H9 (cell line): ENCODE results near the gene DAPP1. TPM values are rescaled to one million over a fixed set of nuclear protein-coding genes. Genes with fewer than 3 reads are reported as not detected.

Experiments
- DNase-seq: peaks from one replicate; pipeline ENCODE4 v3.0.0-alpha.2; 2017
- H2AFZ ChIP-seq: one replicate; pipeline ENCODE4 v1.6.1; 2013; ENCODE audit warnings: mild to moderate bottlenecking, low read length, control low read depth, moderate library complexity
- H2AK5ac ChIP-seq: 2 replicates; pipeline ENCODE4 v1.6.1; 2013; ENCODE audit warnings: low read length, control low read depth, mixed read lengths; ENCODE audit not compliant: insufficient read length
- H2BK120ac ChIP-seq: one replicate; pipeline ENCODE4 v1.6.1; 2013; ENCODE audit warnings: low read depth, mild to moderate bottlenecking, low read length, control low read depth, inconsistent platforms; ENCODE audit not compliant: poor library complexity, severe bottlenecking
- H2BK12ac ChIP-seq: 2 replicates; pipeline ENCODE4 v1.6.1; 2013; ENCODE audit warnings: low read length, control low read depth, mixed read lengths, low read depth; ENCODE audit not compliant: insufficient read length
- H2BK15ac ChIP-seq: 2 replicates; pipeline ENCODE4 v1.6.1; 2013; ENCODE audit warnings: low read depth, low read length, control low read depth
- H2BK20ac ChIP-seq: one replicate; pipeline ENCODE4 v1.6.1; 2013; ENCODE audit warnings: low read depth, mild to moderate bottlenecking, low read length, control low read depth, inconsistent platforms; ENCODE audit not compliant: poor library complexity, severe bottlenecking
- H2BK5ac ChIP-seq: 2 replicates; pipeline ENCODE4 v1.6.1; 2013; ENCODE audit warnings: low read length, control low read depth, mixed read lengths; ENCODE audit not compliant: insufficient read length
- H3K14ac ChIP-seq: 2 replicates; pipeline ENCODE4 v1.6.1; 2013; ENCODE audit warnings: low read length, control low read depth; ENCODE audit not compliant: insufficient read depth
- H3K18ac ChIP-seq: 2 replicates; pipeline ENCODE4 v1.6.1; 2013; ENCODE audit warnings: low read depth, mild to moderate bottlenecking, mixed read lengths, low read length, control low read depth; ENCODE audit not compliant: insufficient read length
- H3K23ac ChIP-seq: 2 replicates; pipeline ENCODE4 v1.6.1; 2013; ENCODE audit warnings: low read length, control low read depth, mixed read lengths, low read depth; ENCODE audit not compliant: insufficient read length
- H3K23me2 ChIP-seq: 2 replicates; pipeline ENCODE4 v1.6.1; 2013; ENCODE audit warnings: low read depth, mild to moderate bottlenecking, mixed read lengths, low read length, control low read depth; ENCODE audit not compliant: insufficient read length, poor library complexity, severe bottlenecking
- H3K27ac ChIP-seq: 2 replicates; pipeline ENCODE4 v1.5.1; 2013; ENCODE audit warnings: low read length, control low read depth, mixed read lengths, low read depth; ENCODE audit not compliant: insufficient read length
- H3K27me3 ChIP-seq: 2 replicates; pipeline ENCODE4 v1.6.1; 2013; ENCODE audit warnings: low read length, control low read depth, inconsistent platforms; ENCODE audit not compliant: insufficient read depth
- H3K4ac ChIP-seq: 2 replicates; pipeline ENCODE4 v1.6.1; 2013; ENCODE audit warnings: low read depth, mild to moderate bottlenecking, control low read depth, inconsistent platforms, low read length, moderate library complexity
- H3K4me1 ChIP-seq: 2 replicates; pipeline ENCODE4 v1.6.1; 2013; ENCODE audit warnings: low read length, control low read depth, inconsistent platforms; ENCODE audit not compliant: insufficient read depth
- H3K4me2 ChIP-seq: 2 replicates; pipeline ENCODE4 v1.6.1; 2013; ENCODE audit warnings: low read length, control low read depth, mixed read lengths; ENCODE audit not compliant: insufficient read length, insufficient read depth
- H3K56ac ChIP-seq: 2 replicates; pipeline ENCODE4 v1.6.1; 2013; ENCODE audit warnings: low read depth, mild to moderate bottlenecking, mixed read lengths, low read length, control low read depth; ENCODE audit not compliant: insufficient read length
- H3K79me1 ChIP-seq: 2 replicates; pipeline ENCODE4 v1.6.1; 2013; ENCODE audit warnings: low read depth, mild to moderate bottlenecking, moderate library complexity, low read length, control low read depth, inconsistent platforms; ENCODE audit not compliant: insufficient read depth, poor library complexity, severe bottlenecking
- H3K79me2 ChIP-seq: 2 replicates; pipeline ENCODE4 v1.6.1; 2013; ENCODE audit warnings: low read length, control low read depth, inconsistent platforms; ENCODE audit not compliant: insufficient read depth
- H3K9ac ChIP-seq: 2 replicates; pipeline ENCODE4 v1.6.1; 2013; ENCODE audit warnings: low read length, control low read depth, mixed read lengths; ENCODE audit not compliant: insufficient read length; ENCODE audit errors: extremely low read depth
- H3K9me3 ChIP-seq: one replicate; pipeline ENCODE4 v1.6.1; 2013; ENCODE audit warnings: low read depth, low read length, inconsistent platforms; ENCODE audit not compliant: control insufficient read depth
- H3T11ph ChIP-seq: one replicate; pipeline ENCODE4 v1.6.1; 2013; ENCODE audit warnings: mild to moderate bottlenecking, low read length, control low read depth, inconsistent platforms
- H4K20me1 ChIP-seq: one replicate; pipeline ENCODE4 v1.6.1; 2013; ENCODE audit not compliant: control insufficient read depth, insufficient read length, insufficient read depth
- H4K5ac ChIP-seq: 2 replicates; pipeline ENCODE4 v1.6.1; 2013; ENCODE audit warnings: low read depth, mild to moderate bottlenecking, mixed read lengths, low read length, control low read depth; ENCODE audit not compliant: insufficient read length
- H4K8ac ChIP-seq: replicated peaks from 2 replicates; pipeline ENCODE4 v1.6.1; 2013; ENCODE audit warnings: low read length, control low read depth, mixed read lengths, low read depth; ENCODE audit not compliant: insufficient read length
- H4K91ac ChIP-seq: 2 replicates; pipeline ENCODE4 v1.6.1; 2013; ENCODE audit warnings: low read depth, mild to moderate bottlenecking, moderate library complexity, mixed read lengths, low read length, control low read depth; ENCODE audit not compliant: insufficient read length
- H3K27ac Mint-ChIP-seq, 3 experiments: 2 replicates in 2 of 3; 3 replicates in 1 of 3; pipeline ENCODE4 v1.8.0; 2020 to 2021; ENCODE audit warnings: mixed read lengths in 3 of 3, mild to moderate bottlenecking in 1 of 3, moderate library complexity in 1 of 3
- H3K27me3 Mint-ChIP-seq: 2 replicates; pipeline ENCODE4 v1.8.0; 2021; ENCODE audit warnings: low read depth, mild to moderate bottlenecking, moderate library complexity, mixed read lengths
- H3K36me3 Mint-ChIP-seq, 3 experiments: 2 replicates in 2 of 3; 3 replicates in 1 of 3; pipeline ENCODE4 v1.8.0; 2020 to 2021; ENCODE audit warnings: low read depth in 3 of 3, mixed read lengths in 3 of 3; ENCODE audit not compliant: insufficient read depth in 1 of 3
- H3K4me1 Mint-ChIP-seq, 2 experiments: 2 replicates each; pipeline ENCODE4 v1.8.0; 2020; ENCODE audit warnings: mixed read lengths in 2 of 2
- H3K4me3 Mint-ChIP-seq, 2 experiments: 2 replicates in 1 of 2; 3 replicates in 1 of 2; pipeline ENCODE4 v1.8.0; 2020 to 2021; ENCODE audit warnings: mild to moderate bottlenecking in 2 of 2, mixed read lengths in 2 of 2, moderate library complexity in 1 of 2
- H3K9me3 Mint-ChIP-seq, 2 experiments: 2 replicates in 1 of 2; 3 replicates in 1 of 2; pipeline ENCODE4 v1.8.0; 2020; ENCODE audit warnings: mild to moderate bottlenecking in 2 of 2, mixed read lengths in 2 of 2, moderate library complexity in 1 of 2
- CTCF ChIP-seq: fragments of 200-600 bp; sonication (generic); conservative IDR thresholded peaks from 3 replicates; pipeline ENCODE4 v1.8.0; 2021; ENCODE audit warnings: antibody characterized with exemption, mild to moderate bottlenecking
- WGBS: extraction: QIAGEN DNeasy Blood & Tissue Kit; methylation state at CpG from one replicate; pipeline ENCODE4 v1.1.7; 2013; ENCODE audit warnings: missing lambda C conversion rate, low lambda C conversion rate, mixed read lengths; ENCODE audit not compliant: insufficient read length; ENCODE audit errors: extremely low coverage; 5-methylcytosine and 5-hydroxymethylcytosine counted together
- total RNA-seq: library from RNA; stranded (reverse); gene quantifications from 2 replicates; pipeline ENCODE4 v1.2.1, GENCODE V29; 2021

Gene DAPP1
- total RNA-seq, 1 experiment from 2014 or later, result not detected

- H3K27ac Mint-ChIP-seq, result no peak overlapping the region
- no peak overlapping the region for H2BK5ac ChIP-seq
- no peak overlapping the region for H4K5ac ChIP-seq
- no peak overlapping the region for H3K4ac ChIP-seq
- no peaks in the 10 kb centered on the region for H3K27me3 ChIP-seq
- no peak overlapping the region for H2BK15ac ChIP-seq
- H3K56ac ChIP-seq, result no peak overlapping the region
- H3K23ac ChIP-seq, result no peak overlapping the region
- H3K27me3 Mint-ChIP-seq, result no peaks in the 10 kb centered on the region; the same call in 1 of the 2 replicates
- no peak for DNase-seq
- no peaks in the 10 kb centered on the region for H4K20me1 ChIP-seq
- no peak overlapping the region for H3K27ac ChIP-seq
- no peak overlapping the region for H3K4me2 ChIP-seq
- H2BK120ac ChIP-seq, result no peak overlapping the region
- H3K4me3 Mint-ChIP-seq, result no peak overlapping the region
- no peak overlapping the region for H3K9ac ChIP-seq
- no peak overlapping the region for H3K14ac ChIP-seq
- no peaks in the 10 kb centered on the region for H3K79me1 ChIP-seq
- no peaks in the 10 kb centered on the region for H3K9me3 ChIP-seq
- H3T11ph ChIP-seq, result no peak overlapping the region
- no peak overlapping the region for H4K91ac ChIP-seq
- H4K8ac ChIP-seq, result no peak overlapping the region
- no peak overlapping the region for H3K18ac ChIP-seq
- no peak overlapping the region for H2AK5ac ChIP-seq
- H3K9me3 Mint-ChIP-seq, result no peaks in the 10 kb centered on the region; a peak in 1 of 5 replicates
- H2AFZ ChIP-seq, result no peak overlapping the region
- H3K79me2 ChIP-seq, result no peaks in the 10 kb centered on the region
- H3K23me2 ChIP-seq, result no peaks in the 10 kb centered on the region
- H2BK12ac ChIP-seq, result no peak overlapping the region
- no peak overlapping the region for H2BK20ac ChIP-seq
- no peak for TF ChIP-seq CTCF
- no peaks in the 10 kb centered on the region for H3K4me1 ChIP-seq
- H3K36me3 Mint-ChIP-seq, result no peaks in the 10 kb centered on the region
- WGBS, result no CpG with 5 or more reads among the region's 1 CpG
- H3K4me1 Mint-ChIP-seq, result peaks cover 7 to 11% of the 10 kb centered on the region in 2 experiments
Observed at GRCh38 chr4:99855678-99856077, 39.1 kb downstream of the DAPP1 start.
